Measurements from ENCODE around the gene DPP6.

DPP6 gene

DNA sequence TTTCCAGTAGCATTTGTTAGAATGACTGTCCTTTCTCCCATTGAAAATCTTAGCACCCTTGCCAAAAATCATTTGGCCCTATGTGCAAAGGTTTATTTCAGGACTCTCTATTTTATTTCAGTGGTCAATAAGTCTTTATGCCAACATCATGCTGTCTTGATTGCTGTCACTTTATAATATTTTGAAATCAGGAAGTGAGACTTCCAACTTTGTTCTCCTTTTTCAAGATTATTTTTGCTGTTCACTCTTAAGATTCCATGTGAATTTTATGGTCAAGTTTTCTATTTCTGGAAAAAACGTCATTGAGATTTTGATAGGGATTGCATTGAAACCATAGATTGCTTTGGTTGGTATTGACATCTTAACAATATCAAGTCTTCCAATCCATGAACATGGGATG is 885.6 kb downstream of the DPP6 start:
- DNase-seq (ENCODE audit: low read depth), result no peak

- DNase-seq (ENCODE audit: low read depth), result no peak
Measured at GRCh38 chr7:154942691-154943090, 890.5 kb downstream of the DPP6 start.
